NCI-H446 (cell line): ENCODE results near the gene ELK4.

Experiments
- DNase-seq, 2 experiments: peaks; one replicate each; lab custom pipeline; 2025; lab: John Stamatoyannopoulos, UW

The ELK4 gene, protein sequence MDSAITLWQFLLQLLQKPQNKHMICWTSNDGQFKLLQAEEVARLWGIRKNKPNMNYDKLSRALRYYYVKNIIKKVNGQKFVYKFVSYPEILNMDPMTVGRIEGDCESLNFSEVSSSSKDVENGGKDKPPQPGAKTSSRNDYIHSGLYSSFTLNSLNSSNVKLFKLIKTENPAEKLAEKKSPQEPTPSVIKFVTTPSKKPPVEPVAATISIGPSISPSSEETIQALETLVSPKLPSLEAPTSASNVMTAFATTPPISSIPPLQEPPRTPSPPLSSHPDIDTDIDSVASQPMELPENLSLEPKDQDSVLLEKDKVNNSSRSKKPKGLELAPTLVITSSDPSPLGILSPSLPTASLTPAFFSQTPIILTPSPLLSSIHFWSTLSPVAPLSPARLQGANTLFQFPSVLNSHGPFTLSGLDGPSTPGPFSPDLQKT

DNA sequence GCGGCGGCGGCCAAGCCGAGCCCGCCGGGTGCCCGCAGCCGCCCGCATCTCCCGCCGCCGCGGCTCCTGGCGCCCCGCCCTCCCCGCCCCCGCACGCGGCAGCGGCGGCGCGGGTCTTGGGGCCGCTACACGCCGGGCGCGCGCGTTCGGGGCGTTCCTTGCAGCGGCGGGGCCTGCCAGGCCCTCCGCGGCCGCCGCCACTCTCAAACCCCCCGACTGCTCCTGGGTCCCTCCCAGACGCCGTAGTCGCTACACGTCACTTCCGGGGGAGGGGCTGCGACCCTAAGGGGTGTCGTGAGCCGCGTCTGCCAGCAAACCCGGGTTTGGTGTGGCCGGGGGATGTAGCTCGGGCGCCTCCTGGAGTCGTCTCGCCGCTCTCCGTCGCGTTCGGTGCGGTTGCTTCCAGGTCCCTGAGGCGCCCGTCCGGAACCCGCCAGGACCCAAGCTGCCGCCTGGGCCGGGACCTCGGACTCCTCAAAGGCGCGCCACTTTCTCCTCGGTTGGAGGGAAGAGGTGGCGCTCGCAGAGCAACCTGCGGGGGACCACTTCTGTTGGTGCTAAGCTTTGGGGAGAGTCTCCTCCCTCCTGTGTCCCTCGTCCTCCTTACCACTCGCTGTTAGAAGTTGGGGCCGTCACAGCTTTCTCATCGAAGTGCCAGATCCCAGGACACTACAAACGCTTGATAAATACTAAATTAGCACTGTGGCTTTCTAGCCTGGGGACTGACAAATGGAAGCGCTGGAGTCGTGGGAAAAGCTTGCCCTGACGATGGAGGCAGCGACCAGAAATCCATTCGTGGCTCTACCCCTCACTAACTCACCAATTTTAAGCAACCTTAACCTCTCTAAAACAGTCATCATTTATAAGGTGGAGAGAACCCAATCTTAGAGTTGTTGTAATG is at the start of gene ELK4:
TSS of gene ELK4 (minus strand) at position 244 of the 901 bp plus-strand sequence. CDS start 8,129 bp downstream, outside the sequence.
- DNase-seq, result peak; percentile 97 to 100

GRCh38 chr1:205681364-205681763 is 49.6 kb upstream of the ELK4 start:
- DNase-seq, result no peak

DNA sequence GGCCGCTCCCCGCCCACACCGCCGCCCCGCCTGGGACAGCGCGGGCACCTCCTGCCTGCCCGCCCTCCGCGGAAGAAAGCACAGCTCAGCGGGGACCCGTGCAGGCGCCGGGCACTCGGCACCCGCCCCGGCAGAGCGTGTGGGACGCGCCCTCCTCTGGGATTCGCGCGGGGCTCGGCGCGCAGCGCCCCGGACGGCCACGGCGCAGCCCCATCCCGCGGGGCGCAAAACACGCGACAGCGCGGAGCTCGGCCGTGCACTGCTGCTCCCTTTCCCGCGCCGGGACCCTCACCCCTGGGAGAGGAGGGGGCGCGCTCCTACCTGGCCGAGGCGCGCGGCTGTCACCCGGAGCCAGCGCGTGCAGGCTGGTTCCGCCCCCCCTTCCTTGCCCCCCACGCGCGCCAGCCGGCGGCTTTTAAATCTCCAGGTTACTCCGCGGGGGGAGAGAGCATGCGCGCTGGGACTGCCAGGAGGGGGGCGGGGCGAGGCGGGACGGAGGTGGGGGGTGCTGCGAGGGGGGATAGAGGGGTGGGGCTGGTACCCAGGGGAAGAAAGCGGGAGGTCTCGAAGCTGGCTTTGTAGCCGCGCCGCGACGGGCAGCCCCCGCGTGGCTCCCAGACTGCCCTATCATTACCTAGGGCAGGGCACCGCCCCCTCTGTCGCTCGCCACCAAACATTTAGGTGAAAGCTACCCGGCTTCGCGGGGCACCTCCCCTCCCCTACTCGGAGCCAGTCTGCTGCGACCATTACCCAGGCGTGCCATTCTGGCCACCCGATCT is 48.5 kb upstream of the ELK4 start, which contains the start of gene SLC45A3:
TSS of gene SLC45A3 (minus strand) at position 437 of the 779 bp plus-strand sequence. CDS start 15,853 bp downstream, outside the sequence.
- peak; percentile 12 to 36 for DNase-seq

- DNase-seq, result no peak
Observed at GRCh38 chr1:205678286-205679111, 46.7 kb upstream of the ELK4 start.

DNA sequence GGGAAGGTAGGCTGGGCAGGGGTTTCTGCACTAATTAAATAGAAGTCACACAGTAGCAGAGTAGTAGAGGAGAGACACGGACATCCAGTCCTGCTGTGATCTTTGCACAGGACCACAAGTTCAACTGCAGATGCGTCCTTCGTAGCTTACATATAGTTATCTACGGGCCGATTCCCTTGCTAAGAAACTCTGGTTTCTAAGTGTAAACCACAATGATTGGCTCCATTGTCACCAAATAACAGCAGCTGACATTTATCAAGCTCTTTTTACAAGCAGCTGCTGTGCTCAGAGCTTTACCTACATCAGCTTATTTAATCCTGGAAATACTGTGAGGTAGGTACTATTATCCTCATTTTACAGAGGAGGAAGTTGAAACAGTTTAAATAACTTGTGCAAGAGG is 45.4 kb upstream of the ELK4 start:
- no peak for DNase-seq

DNA sequence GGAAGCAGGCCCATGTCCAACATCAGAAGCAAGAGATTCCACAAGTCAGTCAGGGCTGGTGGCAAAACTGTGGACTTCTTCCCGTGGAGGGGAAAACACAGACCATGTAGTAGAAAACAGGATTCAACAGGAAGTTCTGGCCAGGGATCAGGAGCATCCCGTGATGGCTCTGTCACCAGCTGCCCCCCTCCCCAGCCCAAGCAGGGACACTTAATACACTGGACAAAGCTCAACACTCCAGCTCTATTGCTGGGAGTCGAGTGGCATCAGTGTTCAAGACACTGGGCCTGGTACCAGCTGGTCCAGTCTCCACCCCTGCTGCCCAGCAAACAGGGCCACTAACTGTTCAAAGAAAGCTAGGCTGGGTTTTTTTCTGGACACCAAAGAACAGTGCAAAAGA is 44.8 kb upstream of the ELK4 start:
- no peak for DNase-seq

DNA sequence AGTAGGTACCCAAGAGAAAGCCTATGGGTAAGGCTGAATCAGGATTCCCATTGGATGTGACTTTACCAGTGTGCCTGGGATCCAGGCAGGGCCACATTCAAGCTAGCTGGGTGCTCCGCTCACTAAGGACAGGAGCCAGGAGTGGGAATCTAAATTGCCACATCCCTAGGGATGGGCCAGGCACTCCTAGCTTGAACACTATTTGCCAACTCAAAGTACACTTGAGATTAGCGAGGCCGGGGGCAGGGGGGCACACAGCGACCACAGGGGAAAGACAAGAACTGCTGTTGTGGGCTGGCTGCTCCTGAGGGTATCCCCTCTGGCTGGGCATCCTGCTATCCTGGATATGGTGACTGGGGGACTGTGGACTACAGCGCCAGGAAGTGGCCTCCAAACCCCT is 44.2 kb upstream of the ELK4 start:
- no peak for DNase-seq

DNA sequence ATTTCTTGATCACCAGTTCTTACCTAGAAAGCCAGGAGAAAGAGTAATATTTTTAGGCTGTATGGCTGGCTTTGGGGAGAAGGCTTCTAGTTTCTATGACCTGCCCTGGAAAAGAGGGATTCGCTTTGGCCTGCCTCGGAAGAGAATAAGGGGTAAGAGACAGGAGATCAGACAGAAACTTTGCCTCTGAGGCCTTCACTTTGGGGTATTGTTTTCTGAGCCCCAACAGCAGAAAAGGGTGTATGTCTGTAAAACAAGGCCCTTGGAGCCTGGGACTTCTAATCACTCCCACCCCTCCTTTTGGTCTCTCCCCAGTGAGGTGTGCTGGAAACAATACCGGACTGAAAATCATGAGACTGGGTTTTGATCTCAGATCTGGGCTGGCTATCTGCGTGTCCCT is 43.4 kb upstream of the ELK4 start:
- no peak for DNase-seq

- DNase-seq, result no peak
Observed at GRCh38 chr1:205672970-205673369, 41.2 kb upstream of the ELK4 start.

GRCh38 chr1:205672395-205672889 is 40.6 kb upstream of the ELK4 start:
- DNase-seq, result no peak

GRCh38 chr1:205670611-205671430 is 39.0 kb upstream of the ELK4 start:
- no peak for DNase-seq

DNA sequence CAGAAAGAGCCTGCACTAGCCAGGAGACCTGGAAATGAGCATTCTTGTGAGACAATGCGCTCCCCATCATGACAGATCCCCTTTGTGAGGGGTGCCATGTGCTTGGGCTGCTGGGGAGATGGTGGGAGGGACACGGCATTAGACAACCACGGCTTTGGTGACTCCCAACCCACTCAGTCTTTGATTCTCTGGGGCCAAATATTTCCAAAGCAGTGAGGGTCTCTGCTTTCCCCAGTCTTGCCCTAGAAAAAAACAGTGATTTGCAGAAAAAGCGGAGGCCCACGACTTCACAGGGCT is 38.3 kb upstream of the ELK4 start:
- DNase-seq, result no peak

DNA sequence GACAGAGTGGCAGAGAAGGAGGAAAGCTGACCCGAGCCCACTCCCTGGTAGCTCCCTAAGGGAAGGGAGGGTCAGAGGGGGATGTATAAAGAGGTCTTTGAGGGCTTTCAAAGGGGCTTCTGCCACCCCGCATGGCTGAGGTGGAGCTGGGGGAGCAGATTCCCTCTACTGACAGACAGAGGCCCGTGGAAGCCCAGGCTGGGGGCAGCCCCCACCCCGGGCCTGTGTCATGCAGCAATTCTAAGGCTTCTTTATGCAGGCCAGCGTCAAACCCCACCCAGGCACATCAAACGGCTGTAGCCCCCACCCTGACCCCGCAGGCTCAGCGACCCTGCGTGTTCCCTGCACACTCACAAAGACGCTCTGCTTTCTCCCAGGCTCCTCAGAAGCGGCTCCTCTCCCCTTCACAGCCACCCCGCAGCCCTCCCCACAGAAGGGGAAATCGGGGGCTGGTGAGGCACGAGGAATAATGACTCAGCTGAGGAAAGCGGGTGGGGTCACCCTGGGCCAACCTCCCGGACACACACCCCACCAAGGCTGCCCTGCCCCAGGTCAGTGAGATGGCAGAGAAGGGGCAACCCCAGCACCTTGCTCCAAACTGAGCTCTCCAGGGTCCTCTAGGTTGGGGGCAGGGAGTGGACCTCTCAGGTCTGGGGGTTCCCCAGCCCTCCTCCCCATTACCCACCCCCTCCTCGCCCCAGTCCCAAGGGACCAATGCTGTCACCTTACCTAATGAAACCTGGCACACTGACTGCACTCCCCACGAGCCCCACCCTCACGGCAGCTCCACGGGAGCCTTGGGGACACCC is 37.7 kb upstream of the ELK4 start:
- DNase-seq, result no peak

DNA sequence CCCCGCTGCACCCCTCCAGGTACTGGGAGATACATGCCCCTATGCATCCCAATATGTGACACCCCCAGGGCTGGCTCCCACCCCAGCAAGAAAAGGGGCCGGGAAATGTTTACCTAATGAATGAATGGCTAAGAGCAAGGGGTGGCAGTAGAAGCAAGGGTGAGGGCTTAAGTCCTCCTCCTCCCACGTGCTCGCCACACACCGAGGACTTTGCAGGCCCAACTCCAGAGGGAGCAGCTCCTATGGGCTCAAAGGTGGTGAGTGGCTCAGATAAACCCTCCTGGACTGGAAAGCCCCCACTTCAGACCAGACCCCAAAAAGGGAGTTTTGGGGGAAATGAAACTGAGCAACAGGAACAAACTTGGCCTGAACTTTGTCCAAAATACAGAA is 37.1 kb upstream of the ELK4 start:
- no peak for DNase-seq

- no peak for DNase-seq
Observed at GRCh38 chr1:205667909-205668643, 36.3 kb upstream of the ELK4 start.

DNA sequence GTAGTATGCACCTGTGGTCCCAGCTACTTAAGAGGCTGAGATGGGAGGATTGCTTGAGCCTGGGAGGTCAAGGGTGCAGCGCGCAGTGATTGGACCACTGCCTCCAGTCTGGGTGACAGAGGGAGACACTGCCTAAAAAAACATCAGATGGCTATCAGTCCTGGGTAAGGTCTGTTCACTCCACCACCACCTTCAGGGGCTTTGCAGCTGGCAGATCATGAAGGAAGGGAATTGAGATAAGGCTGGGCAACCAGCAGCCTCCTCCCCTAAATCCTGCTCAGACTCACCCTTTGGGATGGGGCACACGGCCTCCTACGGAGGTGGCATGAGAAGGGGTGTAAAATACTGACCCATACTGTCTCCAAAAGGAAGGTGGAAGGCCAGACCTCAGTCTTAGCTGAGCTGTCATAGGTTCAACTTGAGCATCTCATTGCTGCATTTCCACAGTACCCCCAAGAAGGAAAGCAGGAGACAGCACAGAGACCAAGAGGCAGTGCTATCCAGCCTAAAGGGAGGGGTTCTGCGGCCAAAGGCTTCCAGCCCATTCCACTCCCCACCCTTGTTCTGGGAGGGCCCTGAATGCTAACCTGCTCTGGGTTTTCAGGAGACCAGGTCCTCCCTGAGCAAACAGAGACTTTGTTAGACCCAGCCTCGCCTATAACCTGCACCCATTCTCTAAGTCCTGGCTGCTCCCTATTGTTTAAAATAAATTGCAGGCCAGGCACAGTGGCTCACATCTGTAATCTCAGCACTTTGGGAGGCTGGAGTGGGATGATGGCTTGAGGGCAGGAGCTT is 34.8 kb upstream of the ELK4 start:
- DNase-seq, result no peak

DNA sequence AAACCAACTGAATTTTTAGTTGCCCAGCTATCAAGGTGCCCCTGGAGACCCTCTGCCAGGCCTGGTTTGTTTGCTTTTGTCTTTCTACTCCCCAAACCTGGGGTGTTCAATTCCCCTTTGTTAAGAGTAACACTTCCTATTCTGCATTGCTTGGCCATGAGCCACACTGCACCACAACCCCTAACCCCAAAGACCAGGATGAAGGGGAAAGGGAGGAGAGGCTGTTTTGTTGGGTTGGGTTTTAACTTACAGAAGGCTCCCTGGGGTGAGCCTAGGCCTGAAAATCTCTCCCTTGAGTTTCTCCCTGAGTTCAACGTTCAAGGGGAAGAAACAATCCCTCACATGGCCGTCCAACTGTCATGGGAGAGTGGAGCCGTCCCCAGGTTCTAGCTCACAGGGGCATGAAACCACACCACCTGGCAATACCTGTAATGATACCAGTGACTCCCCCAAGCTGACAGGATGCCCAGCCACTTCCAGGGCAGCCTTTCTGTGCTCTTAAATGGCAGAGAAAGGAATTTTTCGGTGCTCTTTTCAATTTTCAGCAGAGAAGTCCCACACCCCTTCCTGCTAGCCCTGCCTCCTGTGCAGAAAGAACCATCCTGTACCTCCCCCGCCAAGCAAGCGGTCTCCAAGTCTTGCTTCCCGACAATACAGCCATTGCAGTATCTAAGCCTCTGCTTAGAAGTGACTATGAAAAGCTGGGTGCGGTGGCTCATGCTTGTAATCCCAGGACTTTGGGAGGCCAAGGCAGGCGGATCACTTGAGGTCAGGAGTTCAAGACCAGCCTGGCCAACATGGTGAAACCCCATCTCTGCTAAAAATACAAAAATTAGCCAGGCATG is 33.6 kb upstream of the ELK4 start:
- no peak for DNase-seq
